Tibial nerve (tissue), 4 donors: ENCODE measurements around the gene NRXN3.

Experiments used
- CTCF ChIP-seq, 5 experiments: fragments of 200-600 bp in 3 of 5; fragments of 450-650 bp in 2 of 5; sonication (generic) in 3 of 5; IDR thresholded peaks; one replicate each; pipeline ENCODE4 v1.5.1; 2016 to 2019; ENCODE audit warnings: antibody characterized with exemption in 5 of 5, mild to moderate bottlenecking in 3 of 5, moderate library complexity in 2 of 5
- EP300 ChIP-seq, 2 donors: sonication (generic); formaldehyde crosslinking; IDR thresholded peaks; one replicate each; pipeline ENCODE4 v1.6.1; 2017; ENCODE audit warnings: antibody characterized with exemption in 2 of 2, mild to moderate bottlenecking in 1 of 2
- POLR2A ChIP-seq, 2 donors: fragments of 450-650 bp; IDR thresholded peaks; one replicate each; pipeline ENCODE4 v1.6.1; 2017; ENCODE audit warnings: antibody characterized with exemption in 2 of 2, mild to moderate bottlenecking in 2 of 2, moderate library complexity in 2 of 2

GRCh38 chr14:78445275-78445674 is 275.1 kb downstream of the NRXN3 start:
- no peak for TF ChIP-seq CTCF (IDR thresholded peaks at IDR 0.05)
- TF ChIP-seq POLR2A (IDR thresholded peaks at IDR 0.05), result no peak
- no peak for TF ChIP-seq EP300 (IDR thresholded peaks at IDR 0.05)
